A549 (cell line): ENCODE measurements around the gene TRIM59. TPM values are rescaled to one million over a fixed set of nuclear protein-coding genes. Genes with fewer than 3 reads are reported as not detected.

ENCODE experiments used
- ATAC-seq, 2 experiments: fragments of 200-7000 bp in 1 of 2; fragments of >200 bp in 1 of 2; cut with Nextera tagmentation in 1 of 2; cut with Tn5 transposase in 1 of 2; 3 replicates each; pipeline versions ENCODE4 v1.8.0 to v1.9.1; 2018 to 2020; ENCODE audit warnings: mild to moderate bottlenecking in 1 of 2, moderate library complexity in 1 of 2
- CTCF ChIA-PET: fragments of 300-600 bp; sonication (Branson Sonifier 250); formaldehyde crosslinking; extraction: SDS; loops from one replicate; lab custom pipeline; 2021; ENCODE audit warnings: antibody characterized with exemption, inconsistent platforms; lab: Yijun Ruan, JAX
- POLR2A ChIA-PET: fragments of 350-600 bp; formaldehyde crosslinking; extraction: SDS; loops from one replicate; lab custom pipeline; 2021; ENCODE audit warnings: antibody characterized with exemption, inconsistent platforms; lab: Yijun Ruan, JAX
- DNase-seq, 2 experiments: peaks; one replicate each; pipeline versions ENCODE4 v3.0.0 to v3.0.0-alpha.2; 2011 to 2016; ENCODE audit warnings: low read depth in 1 of 2, low spot score in 1 of 2
- FAIRE-seq: peaks from 2 replicates; lab custom pipeline; 2011; peaks lifted over from hg19 to GRCh38; lab: Jason Lieb, UNC
- H3K27ac ChIP-seq, 2 experiments: fragments of >200 bp; sonication (Bioruptor Twin); formaldehyde crosslinking; 3 replicates each; pipeline ENCODE4 v1.5.1; 2016 to 2017
- H3K4me1 ChIP-seq: fragments of >200 bp; sonication (Bioruptor Twin); formaldehyde crosslinking; 3 replicates; pipeline ENCODE4 v1.6.1; 2016
- H3K4me2 ChIP-seq: fragments of >200 bp; sonication (Bioruptor Twin); formaldehyde crosslinking; 3 replicates; pipeline ENCODE4 v1.6.1; 2016
- H3K4me3 ChIP-seq: fragments of >200 bp; sonication (Bioruptor Twin); formaldehyde crosslinking; 3 replicates; pipeline ENCODE4 v1.5.1; 2016
- H3K9me3 ChIP-seq: fragments of >200 bp; sonication (Bioruptor Twin); formaldehyde crosslinking; 3 replicates; pipeline ENCODE4 v1.6.1; 2016
- ATOH8 ChIP-seq: fragments of 250-450 bp; sonication (Bioruptor Pico); IDR thresholded peaks from 2 replicates; pipeline ENCODE4 v1.5.0; 2020; ENCODE audit warnings: low read depth, mild to moderate bottlenecking, moderate library complexity
- CBX2 ChIP-seq: fragments of 200-600 bp; sonication (generic); IDR thresholded peaks from 2 replicates; pipeline ENCODE4 v1.6.1; 2016; ENCODE audit warnings: low read depth, mild to moderate bottlenecking, borderline replicate concordance
- CHD4 ChIP-seq: fragments of 200-600 bp; sonication (generic); IDR thresholded peaks from 2 replicates; pipeline ENCODE4 v1.6.1; 2016; ENCODE audit warnings: antibody characterized with exemption, mild to moderate bottlenecking, borderline replicate concordance
- EHMT2 ChIP-seq: fragments of 200-600 bp; sonication (generic); IDR thresholded peaks from 2 replicates; pipeline ENCODE4 v1.6.1; 2016; ENCODE audit warnings: antibody characterized with exemption, low read depth, mild to moderate bottlenecking, moderate library complexity
- FOSB ChIP-seq: fragments of 250-450 bp; sonication (Bioruptor Pico); IDR thresholded peaks from 2 replicates; pipeline ENCODE4 v1.5.0; 2020; ENCODE audit warnings: mild to moderate bottlenecking, moderate library complexity
- HES2 ChIP-seq: fragments of >200 bp; sonication (Bioruptor Twin); formaldehyde crosslinking; IDR thresholded peaks from 2 replicates; pipeline ENCODE4 v1.6.1; 2016
- HOXA7 ChIP-seq: fragments of 250-450 bp; sonication (Bioruptor Pico); IDR thresholded peaks from 2 replicates; pipeline ENCODE4 v1.5.0; 2020; ENCODE audit warnings: mild to moderate bottlenecking, moderate library complexity
- HOXB13 ChIP-seq: fragments of 250-450 bp; sonication (Bioruptor Pico); IDR thresholded peaks from 2 replicates; pipeline ENCODE4 v1.5.0; 2020; ENCODE audit warnings: low read depth, mild to moderate bottlenecking, moderate library complexity
- HOXB5 ChIP-seq: fragments of 250-450 bp; sonication (Bioruptor Pico); IDR thresholded peaks from 2 replicates; pipeline ENCODE4 v1.5.0; 2020; ENCODE audit warnings: mild to moderate bottlenecking, moderate library complexity
- KDM1A ChIP-seq: fragments of 200-600 bp; sonication (generic); IDR thresholded peaks from 2 replicates; pipeline ENCODE4 v1.6.1; 2016; ENCODE audit warnings: low read depth, mild to moderate bottlenecking
- KDM5A ChIP-seq: fragments of 200-600 bp; sonication (generic); IDR thresholded peaks from 2 replicates; pipeline ENCODE4 v1.6.1; 2016; ENCODE audit warnings: antibody characterized with exemption, mild to moderate bottlenecking
- MAFK ChIP-seq: fragments of 450-650 bp; IDR thresholded peaks from 2 replicates; pipeline ENCODE4 v1.6.1; 2014; ENCODE audit not compliant: partially characterized antibody
- MAZ ChIP-seq: fragments of 150-350 bp; IDR thresholded peaks from 2 replicates; pipeline ENCODE4 v1.6.1; 2014; ENCODE audit warnings: antibody characterized with exemption, low read depth, low read length, borderline replicate concordance
- MYC ChIP-seq: IDR thresholded peaks from 2 replicates; pipeline ENCODE4 v1.6.1; 2012; ENCODE audit warnings: mild to moderate bottlenecking, inconsistent platforms, low read length, improper control_type of control experiment, borderline replicate concordance
- RAD21 ChIP-seq, 2 experiments: fragments of >200 bp in 1 of 2; sonication (Bioruptor Twin) in 1 of 2; formaldehyde crosslinking in 1 of 2; IDR thresholded peaks in 1 of 2; conservative IDR thresholded peaks in 1 of 2; 2 replicates in 1 of 2; 3 replicates in 1 of 2; pipeline ENCODE4 v1.6.1; 2012 to 2018; ENCODE audit warnings: inconsistent platforms in 1 of 2
- RARB ChIP-seq: fragments of 250-450 bp; sonication (Bioruptor Pico); IDR thresholded peaks from 2 replicates; pipeline ENCODE4 v1.8.0; 2021; ENCODE audit warnings: mild to moderate bottlenecking, moderate library complexity
- RCOR1 ChIP-seq: fragments of 150-350 bp; IDR thresholded peaks from 2 replicates; pipeline ENCODE4 v1.6.1; 2014; ENCODE audit warnings: antibody characterized with exemption, low read length, low read depth
- RFX5 ChIP-seq: fragments of 450-650 bp; IDR thresholded peaks from 2 replicates; pipeline ENCODE4 v1.7.1; 2014; ENCODE audit warnings: antibody characterized with exemption, mild to moderate bottlenecking, moderate library complexity
- RNF2 ChIP-seq: fragments of 200-600 bp; sonication (generic); IDR thresholded peaks from 2 replicates; pipeline ENCODE4 v1.6.1; 2016; ENCODE audit warnings: low read depth, mild to moderate bottlenecking, antibody characterized with exemption, moderate library complexity, borderline replicate concordance
- SMC3 ChIP-seq: fragments of >200 bp; sonication (Bioruptor Twin); formaldehyde crosslinking; IDR thresholded peaks from 3 replicates; pipeline ENCODE4 v1.6.1; 2018; ENCODE audit warnings: inconsistent platforms
- TP53 ChIP-seq: fragments of 250-450 bp; sonication (Bioruptor Pico); IDR thresholded peaks from 2 replicates; pipeline ENCODE4 v1.5.0; 2021; ENCODE audit warnings: mild to moderate bottlenecking, moderate library complexity
- WGBS: methylation state at CpG from one replicate; pipeline ENCODE4 v1.1.6; 2017; ENCODE audit errors: missing lambda C conversion rate; 5-methylcytosine and 5-hydroxymethylcytosine counted together
- polyA plus RNA-seq, 4 experiments: library from polyadenylated mRNA; depleted of rRNA in 3 of 4; stranded (reverse); fragments of >200 nt; fragmentation: RNase III in 1 of 4; extraction: RNeasy Plus Mini Kit Qiagen cat#74134 plus additional on column Dnase treatment in 1 of 4; gene quantifications; 2 replicates in 3 of 4; 3 replicates in 1 of 4; pipeline ENCODE4 v1.2.3, GENCODE V29; 2011 to 2017
- TF ChIP-seq, protein P1 (sequence below): IDR thresholded peaks from 2 replicates; pipeline ENCODE4 v1.6.1; 2012

The TRIM59 gene
- polyA plus RNA-seq, 2 of the 4 experiments (the other 2 are of a cell fraction): 10.9 to 12.1 TPM

DNA sequence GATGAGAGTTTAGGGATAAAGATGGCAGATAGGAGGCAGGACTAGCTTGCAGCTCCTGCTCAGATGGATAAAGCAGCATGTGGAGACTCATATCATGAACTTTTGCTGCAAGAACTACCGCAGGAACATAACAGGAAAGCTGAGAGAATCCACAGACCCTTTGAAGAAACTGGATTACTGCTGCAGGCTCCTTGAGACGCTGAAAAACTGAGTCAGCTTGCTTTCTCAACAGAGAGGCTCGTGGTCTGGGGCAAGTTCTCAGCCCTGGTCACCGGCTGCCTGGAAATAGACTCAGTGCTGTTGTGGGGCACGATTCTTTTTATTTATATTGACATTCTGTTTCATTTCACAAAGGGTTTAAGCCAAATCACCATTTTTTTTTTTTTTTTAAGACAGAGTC is 28.8 kb upstream of the TRIM59 start (continued):
- TF ChIP-seq FOSB (CRISPR knock-in tag) (no peak), CHD4 (no peak), RARB (CRISPR knock-in tag) (no peak), HES2 (no peak), MAZ (no peak), HOXB13 (CRISPR knock-in tag) (no peak)

DNA sequence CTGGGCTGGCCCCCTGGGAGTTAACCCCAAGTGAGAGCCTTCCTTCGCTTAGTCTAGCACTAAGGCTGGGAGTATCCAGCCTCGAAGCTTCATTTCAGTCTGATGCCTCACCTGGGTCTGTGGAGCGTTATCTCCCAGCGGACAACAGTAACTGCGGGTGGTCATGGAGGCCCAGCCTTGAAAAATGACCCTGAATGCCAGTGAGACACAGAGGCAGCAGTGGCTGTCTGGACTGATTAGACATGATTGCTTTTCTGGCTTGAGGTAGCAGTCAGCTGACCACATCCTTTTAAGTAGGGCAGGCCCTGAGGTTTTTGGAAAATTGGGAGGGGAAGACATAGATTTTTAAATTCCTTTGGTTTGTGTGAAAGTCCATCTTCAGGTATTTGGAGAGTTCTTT is 28.2 kb upstream of the TRIM59 start:
- ATAC-seq (no peak), DNase-seq (no peak), FAIRE-seq (no peak)
- ChIA-PET CTCF (interaction anchor here (1.2 to 1.4 kb wide), 2 partner anchors 8 to 62 kb away, joined by 3 read pairs; no protein-coding TSS in a partner anchor), POLR2A (no interaction called here)
- 79% methylated on average over 5 of the region's 5 CpGs for WGBS
- Histone ChIP-seq H3K4me2 (no peak overlapping the region), H3K9me3 (no peaks in the 10 kb centered on the region), H3K27ac (no peak overlapping the region), H3K4me1 (0 out of 3 replicates have a peak, but pooled peaks cover 4% of the 10 kb centered on the region), H3K4me3 (no peak overlapping the region)
- no peak for TF ChIP-seq RCOR1
- no peak for TF ChIP-seq KDM5A

DNA sequence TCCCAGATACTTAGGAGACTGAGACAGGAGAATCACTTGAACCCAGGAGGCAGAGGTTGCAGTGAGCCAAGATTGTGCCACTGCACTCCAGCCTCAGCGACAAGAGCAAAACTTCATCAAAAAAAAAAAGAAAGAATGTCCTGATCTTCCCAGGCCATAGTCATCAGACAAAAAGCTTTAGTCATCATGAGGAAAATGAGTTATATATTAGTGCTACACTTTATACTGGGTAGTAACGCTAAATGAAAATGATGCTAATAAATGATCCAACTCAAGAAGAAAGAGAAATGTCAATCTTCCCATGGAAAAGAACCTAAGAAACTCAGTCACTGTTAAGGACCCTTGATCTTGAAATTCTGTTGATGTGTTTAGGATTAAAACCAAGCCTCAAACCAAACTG is 26.3 kb upstream of the TRIM59 start:
- TF ChIP-seq HOXA7 (no peak), MYC (no peak), TP53 (CRISPR knock-in tag) (no peak), FOSB (CRISPR knock-in tag) (no peak), RFX5 (no peak), SMC3 (no peak), KDM1A (no peak), HOXB5 (CRISPR knock-in tag) (no peak), ATOH8 (CRISPR knock-in tag) (no peak), EHMT2 (no peak), RNF2 (no peak), RAD21 (conservative IDR thresholded peaks at IDR 0.05 in 1 of 2, IDR thresholded peaks at IDR 0.05 in 1 of 2) (no peak)
- TF ChIP-seq, protein P1, sequence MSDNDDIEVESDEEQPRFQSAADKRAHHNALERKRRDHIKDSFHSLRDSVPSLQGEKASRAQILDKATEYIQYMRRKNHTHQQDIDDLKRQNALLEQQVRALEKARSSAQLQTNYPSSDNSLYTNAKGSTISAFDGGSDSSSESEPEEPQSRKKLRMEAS: no peak
- 0 out of 3 replicates have a peak, but pooled peaks cover 4% of the 10 kb centered on the region for H3K4me1 ChIP-seq
- 60% methylated on average over 2 of the region's 2 CpGs for WGBS
- POLR2A ChIA-PET: no interaction called here
- no peak overlapping the region for H3K27ac ChIP-seq
- no peak for FAIRE-seq
- no peak overlapping the region for H3K4me3 ChIP-seq
- no peak for DNase-seq
- H3K4me2 ChIP-seq: no peak overlapping the region
- CTCF ChIA-PET: interaction anchor here (0.7 kb wide), 1 partner anchor 10 kb away, joined by 5 read pairs; no protein-coding TSS in a partner anchor
- no peak for ATAC-seq
- peaks cover 14% of the 10 kb centered on the region for H3K9me3 ChIP-seq

DNA sequence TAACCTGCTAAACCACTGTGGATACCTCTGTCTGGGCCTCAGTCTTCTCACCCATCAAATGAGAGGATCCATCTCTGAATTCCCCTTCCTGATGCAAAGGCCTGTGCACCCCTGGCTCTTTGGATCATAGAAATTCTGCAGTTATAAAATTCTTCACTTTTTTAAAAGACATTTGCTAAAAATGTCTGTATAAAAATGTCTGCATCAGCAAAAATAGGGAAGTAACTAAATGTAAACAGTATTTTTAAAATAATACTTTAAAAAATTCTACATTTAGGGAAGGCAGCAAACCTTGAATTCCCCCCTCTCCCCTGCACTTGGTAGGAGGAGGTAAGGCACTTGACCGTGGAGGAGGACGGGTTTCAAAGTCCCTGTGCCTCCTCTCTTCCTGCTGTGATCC is 25.6 kb upstream of the TRIM59 start:
- FAIRE-seq: no peak
- H3K9me3 ChIP-seq: peaks cover 21% of the 10 kb centered on the region
- ChIA-PET CTCF (no interaction called here), POLR2A (no interaction called here)
- no peak for ATAC-seq
- no peak for DNase-seq
- H3K4me2 ChIP-seq: no peak overlapping the region
- H3K4me3 ChIP-seq: no peak overlapping the region
- 91% methylated on average over 2 of the region's 2 CpGs for WGBS
- TF ChIP-seq MAFK (peak; percentile 88), CBX2 (no peak)
- no peak overlapping the region for H3K27ac ChIP-seq
- H3K4me1 ChIP-seq: 0 out of 3 replicates have a peak, but pooled peaks cover 4% of the 10 kb centered on the region
